HepG2 (cell line): ENCODE measurements around the gene FAM131C. TPM values are rescaled to one million over a fixed set of nuclear protein-coding genes. Genes with fewer than 3 reads are reported as not detected.
A peak's percentile ranks its signal among the peaks of the same experiment; 100 is the strongest.

ENCODE experiments used
- BORCS8-MEF2B ChIP-seq: sonication (generic); formaldehyde crosslinking; IDR thresholded peaks from 2 replicates; pipeline ENCODE4 v1.8.0; 2022; ENCODE audit warnings: mild to moderate bottlenecking, missing genetic modification reagents
- ELF3 ChIP-seq: IDR thresholded peaks from 2 replicates; pipeline ENCODE4 v1.6.1; 2016; ENCODE audit warnings: missing genetic modification reagents, missing compliant biosample characterization
- GMEB2 ChIP-seq: IDR thresholded peaks from 2 replicates; pipeline ENCODE4 v1.6.1; 2016; ENCODE audit warnings: missing biosample characterization, missing genetic modification reagents, low read depth
- HNF4G ChIP-seq, 2 experiments: sonication (generic) in 1 of 2; formaldehyde crosslinking in 1 of 2; IDR thresholded peaks; 2 replicates each; pipeline versions ENCODE4 v1.4.0 to v1.6.1; 2011 to 2020; ENCODE audit warnings: borderline replicate concordance in 2 of 2, low read depth in 2 of 2, mild to moderate bottlenecking in 2 of 2, low read length in 1 of 2, missing genetic modification reagents in 1 of 2, moderate library complexity in 1 of 2
- MXD4 ChIP-seq: IDR thresholded peaks from 2 replicates; pipeline ENCODE4 v1.6.1; 2016; ENCODE audit warnings: mild to moderate bottlenecking, missing biosample characterization, missing genetic modification reagents
- NCOR1 ChIP-seq: fragments of 200-600 bp; sonication (generic); IDR thresholded peaks from 2 replicates; pipeline ENCODE4 v1.7.0; 2017; ENCODE audit warnings: antibody characterized with exemption, low read length, borderline replicate concordance
- NONO ChIP-seq, 2 experiments: fragments of 450-650 bp in 1 of 2; sonication (generic) in 1 of 2; formaldehyde crosslinking in 1 of 2; IDR thresholded peaks in 1 of 2; conservative IDR thresholded peaks in 1 of 2; 2 replicates each; pipeline versions ENCODE4 v1.6.1 to v1.8.0; 2017 to 2022; ENCODE audit warnings: mild to moderate bottlenecking in 1 of 2, missing genetic modification reagents in 1 of 2, moderate library complexity in 1 of 2
- POLR2AphosphoS5 ChIP-seq: IDR thresholded peaks from 2 replicates; pipeline ENCODE4 v1.6.1; 2012; ENCODE audit warnings: low read depth, low read length
- SALL1 ChIP-seq: sonication (generic); formaldehyde crosslinking; IDR thresholded peaks from 2 replicates; pipeline ENCODE4 v1.8.0; 2022; ENCODE audit warnings: mild to moderate bottlenecking, missing genetic modification reagents
- SAP130 ChIP-seq: IDR thresholded peaks from 2 replicates; pipeline ENCODE4 v1.6.1; 2016; ENCODE audit warnings: low read depth
- SOX6 ChIP-seq, 2 experiments: fragments of 450-650 bp in 1 of 2; sonication (generic) in 1 of 2; formaldehyde crosslinking in 1 of 2; IDR thresholded peaks; 2 replicates each; pipeline versions ENCODE4 v1.4.0 to v1.6.1; 2017 to 2020; ENCODE audit warnings: antibody characterized with exemption in 1 of 2, mild to moderate bottlenecking in 1 of 2, missing genetic modification reagents in 1 of 2
- SPEN ChIP-seq: sonication (generic); formaldehyde crosslinking; IDR thresholded peaks from 2 replicates; pipeline ENCODE4 v1.5.1; 2020; ENCODE audit warnings: low read depth, mild to moderate bottlenecking, missing genetic modification reagents
- ZFP91 ChIP-seq: sonication (generic); formaldehyde crosslinking; IDR thresholded peaks from 2 replicates; pipeline ENCODE4 v1.9.0; 2022; ENCODE audit warnings: missing genetic modification reagents, mild to moderate bottlenecking, borderline replicate concordance
- ZNF557 ChIP-seq: sonication (generic); formaldehyde crosslinking; IDR thresholded peaks from 2 replicates; pipeline ENCODE4 v1.4.0; 2020; ENCODE audit warnings: missing genetic modification reagents
- polyA plus RNA-seq, 8 experiments: library from polyadenylated mRNA; depleted of rRNA in 3 of 8; stranded (reverse) in 7 of 8; unstranded in 1 of 8; fragments of >200 nt; fragmentation: Illumina TruSeq in 4 of 8; extraction: Trizol in 4 of 8; gene quantifications; 2 replicates each; pipeline versions ENCODE4 v1.2.1 to v1.2.3, GENCODE V29; 2011 to 2016; ENCODE audit warnings: low read depth in 4 of 8, missing spikeins in 1 of 8, mixed read lengths in 1 of 8; ENCODE audit not compliant: insufficient read depth in 1 of 8
- total RNA-seq, 5 experiments: library from RNA; depleted of rRNA; stranded (reverse); fragments of >200 nt; fragmentation: Illumina TruSeq; extraction: Trizol; gene quantifications; 2 replicates each; pipeline ENCODE4 v1.2.3, GENCODE V29; 2016; ENCODE audit warnings: low read depth in 1 of 5
- TF ChIP-seq, protein P1 (sequence below): sonication (generic); formaldehyde crosslinking; IDR thresholded peaks from 2 replicates; pipeline ENCODE4 v1.5.0; 2020; ENCODE audit warnings: mild to moderate bottlenecking, missing genetic modification reagents
- TF ChIP-seq, protein P2 (sequence below): IDR thresholded peaks from 2 replicates; pipeline ENCODE4 v1.6.1; 2016; ENCODE audit warnings: missing compliant biosample characterization, missing genetic modification reagents, borderline replicate concordance
- TF ChIP-seq, protein P3 (sequence below): sonication (generic); formaldehyde crosslinking; IDR thresholded peaks from 2 replicates; pipeline ENCODE4; 2020; ENCODE audit warnings: missing genetic modification reagents, mild to moderate bottlenecking, borderline replicate concordance

FAM131C gene
- total and polyA plus RNA-seq, 2 of the 13 experiments (the other 11 are each of a cell fraction or from before 2014, with no cell fraction given) = 0.07 TPM; not detected in 1

DNA sequence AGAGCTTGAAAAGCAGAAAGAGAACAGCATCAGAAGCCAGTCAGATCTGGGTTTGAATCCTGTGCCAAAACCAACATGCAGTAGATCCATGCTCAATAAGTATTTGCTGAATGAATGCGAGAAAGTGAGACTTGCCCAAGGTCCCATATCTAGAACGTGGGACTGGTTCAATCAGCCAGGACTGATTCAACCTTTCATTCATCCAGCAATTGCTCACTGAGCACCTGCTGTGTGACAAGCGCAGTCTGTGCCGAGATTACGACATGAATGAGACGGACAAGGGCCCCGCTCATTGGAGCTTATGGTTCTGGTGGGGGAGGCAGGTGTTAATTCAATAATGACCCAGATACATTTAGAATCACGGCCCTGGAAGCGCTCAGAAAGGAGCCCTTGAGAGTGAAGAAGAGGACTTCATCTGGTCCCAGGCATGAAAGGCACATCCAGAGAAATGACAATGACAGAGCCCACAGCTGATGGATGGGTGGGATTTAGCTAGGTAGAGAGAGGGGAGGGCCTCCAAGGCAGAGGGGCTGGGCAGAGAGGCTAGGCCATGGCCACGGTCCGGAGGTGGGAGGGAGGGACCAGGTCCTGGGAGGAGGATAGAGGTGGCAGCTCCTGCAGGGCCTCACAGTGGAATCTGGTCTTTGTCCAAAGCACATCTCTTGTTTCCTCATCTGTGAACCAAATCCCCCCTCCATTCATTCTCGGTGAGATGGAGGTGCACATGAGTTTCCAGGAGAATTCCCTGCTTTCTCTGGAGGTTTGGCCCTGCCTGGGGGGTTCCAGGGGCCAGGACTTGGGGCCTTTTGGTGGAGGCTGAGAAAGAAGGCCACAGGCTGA lies 4.2 kb upstream of the FAM131C start (continued):
- TF ChIP-seq, protein P1, sequence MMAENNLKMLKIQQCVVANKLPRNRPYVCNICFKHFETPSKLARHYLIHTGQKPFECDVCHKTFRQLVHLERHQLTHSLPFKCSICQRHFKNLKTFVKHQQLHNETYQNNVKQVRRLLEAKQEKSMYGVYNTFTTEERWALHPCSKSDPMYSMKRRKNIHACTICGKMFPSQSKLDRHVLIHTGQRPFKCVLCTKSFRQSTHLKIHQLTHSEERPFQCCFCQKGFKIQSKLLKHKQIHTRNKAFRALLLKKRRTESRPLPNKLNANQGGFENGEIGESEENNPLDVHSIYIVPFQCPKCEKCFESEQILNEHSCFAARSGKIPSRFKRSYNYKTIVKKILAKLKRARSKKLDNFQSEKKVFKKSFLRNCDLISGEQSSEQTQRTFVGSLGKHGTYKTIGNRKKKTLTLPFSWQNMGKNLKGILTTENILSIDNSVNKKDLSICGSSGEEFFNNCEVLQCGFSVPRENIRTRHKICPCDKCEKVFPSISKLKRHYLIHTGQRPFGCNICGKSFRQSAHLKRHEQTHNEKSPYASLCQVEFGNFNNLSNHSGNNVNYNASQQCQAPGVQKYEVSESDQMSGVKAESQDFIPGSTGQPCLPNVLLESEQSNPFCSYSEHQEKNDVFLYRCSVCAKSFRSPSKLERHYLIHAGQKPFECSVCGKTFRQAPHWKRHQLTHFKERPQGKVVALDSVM = peak; percentile 45; the same call in 1 of the 2 replicates
- TF ChIP-seq, protein P2, sequence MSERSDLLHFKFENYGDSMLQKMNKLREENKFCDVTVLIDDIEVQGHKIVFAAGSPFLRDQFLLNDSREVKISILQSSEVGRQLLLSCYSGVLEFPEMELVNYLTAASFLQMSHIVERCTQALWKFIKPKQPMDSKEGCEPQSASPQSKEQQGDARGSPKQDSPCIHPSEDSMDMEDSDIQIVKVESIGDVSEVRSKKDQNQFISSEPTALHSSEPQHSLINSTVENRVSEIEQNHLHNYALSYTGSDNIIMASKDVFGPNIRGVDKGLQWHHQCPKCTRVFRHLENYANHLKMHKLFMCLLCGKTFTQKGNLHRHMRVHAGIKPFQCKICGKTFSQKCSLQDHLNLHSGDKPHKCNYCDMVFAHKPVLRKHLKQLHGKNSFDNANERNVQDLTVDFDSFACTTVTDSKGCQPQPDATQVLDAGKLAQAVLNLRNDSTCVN (CRISPR knock-in tag) = no peak
- TF ChIP-seq HNF4G (IDR thresholded peaks at IDR 0.05; ENCODE audit: borderline replicate concordance, low read depth, low read length) = peak; percentile 43; the same call in 1 of the 2 replicates
- TF ChIP-seq HNF4G (CRISPR knock-in tag; IDR thresholded peaks at IDR 0.05; ENCODE audit: borderline replicate concordance, low read depth) = no peak
- TF ChIP-seq SOX6 (IDR thresholded peaks at IDR 0.05) = no peak
- peak; percentile 44 for TF ChIP-seq SOX6 (CRISPR knock-in tag; IDR thresholded peaks at IDR 0.05)
- 0 out of 2 replicates have a peak, but pooled peaks have one; percentile 44 for TF ChIP-seq NCOR1
- peak; percentile 25; the same call in 1 of the 2 replicates for TF ChIP-seq SALL1
- no peak for TF ChIP-seq SPEN (CRISPR knock-in tag)
- no peak for TF ChIP-seq GMEB2 (CRISPR knock-in tag)
- no peak for TF ChIP-seq POLR2AphosphoS5
- no peak for TF ChIP-seq ZNF557 (CRISPR knock-in tag)
- 0 out of 2 replicates have a peak, but pooled peaks have one; percentile 19 for TF ChIP-seq ELF3 (CRISPR knock-in tag)
- TF ChIP-seq, protein P3, sequence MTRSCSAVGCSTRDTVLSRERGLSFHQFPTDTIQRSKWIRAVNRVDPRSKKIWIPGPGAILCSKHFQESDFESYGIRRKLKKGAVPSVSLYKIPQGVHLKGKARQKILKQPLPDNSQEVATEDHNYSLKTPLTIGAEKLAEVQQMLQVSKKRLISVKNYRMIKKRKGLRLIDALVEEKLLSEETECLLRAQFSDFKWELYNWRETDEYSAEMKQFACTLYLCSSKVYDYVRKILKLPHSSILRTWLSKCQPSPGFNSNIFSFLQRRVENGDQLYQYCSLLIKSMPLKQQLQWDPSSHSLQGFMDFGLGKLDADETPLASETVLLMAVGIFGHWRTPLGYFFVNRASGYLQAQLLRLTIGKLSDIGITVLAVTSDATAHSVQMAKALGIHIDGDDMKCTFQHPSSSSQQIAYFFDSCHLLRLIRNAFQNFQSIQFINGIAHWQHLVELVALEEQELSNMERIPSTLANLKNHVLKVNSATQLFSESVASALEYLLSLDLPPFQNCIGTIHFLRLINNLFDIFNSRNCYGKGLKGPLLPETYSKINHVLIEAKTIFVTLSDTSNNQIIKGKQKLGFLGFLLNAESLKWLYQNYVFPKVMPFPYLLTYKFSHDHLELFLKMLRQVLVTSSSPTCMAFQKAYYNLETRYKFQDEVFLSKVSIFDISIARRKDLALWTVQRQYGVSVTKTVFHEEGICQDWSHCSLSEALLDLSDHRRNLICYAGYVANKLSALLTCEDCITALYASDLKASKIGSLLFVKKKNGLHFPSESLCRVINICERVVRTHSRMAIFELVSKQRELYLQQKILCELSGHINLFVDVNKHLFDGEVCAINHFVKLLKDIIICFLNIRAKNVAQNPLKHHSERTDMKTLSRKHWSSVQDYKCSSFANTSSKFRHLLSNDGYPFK (CRISPR knock-in tag) = no peak
- TF ChIP-seq BORCS8-MEF2B (CRISPR knock-in tag) = no peak
- TF ChIP-seq SAP130 (CRISPR knock-in tag) = no peak; the same call in 1 of the 2 replicates
- TF ChIP-seq MXD4 = no peak
- TF ChIP-seq ZFP91 (CRISPR knock-in tag) = 0 out of 2 replicates have a peak, but pooled peaks have one; percentile 18
- TF ChIP-seq NONO (IDR thresholded peaks at IDR 0.05) = no peak
- TF ChIP-seq NONO (CRISPR knock-in tag; conservative IDR thresholded peaks at IDR 0.05) = no peak
